ENCODE results near the gene DMXL2.

DNA sequence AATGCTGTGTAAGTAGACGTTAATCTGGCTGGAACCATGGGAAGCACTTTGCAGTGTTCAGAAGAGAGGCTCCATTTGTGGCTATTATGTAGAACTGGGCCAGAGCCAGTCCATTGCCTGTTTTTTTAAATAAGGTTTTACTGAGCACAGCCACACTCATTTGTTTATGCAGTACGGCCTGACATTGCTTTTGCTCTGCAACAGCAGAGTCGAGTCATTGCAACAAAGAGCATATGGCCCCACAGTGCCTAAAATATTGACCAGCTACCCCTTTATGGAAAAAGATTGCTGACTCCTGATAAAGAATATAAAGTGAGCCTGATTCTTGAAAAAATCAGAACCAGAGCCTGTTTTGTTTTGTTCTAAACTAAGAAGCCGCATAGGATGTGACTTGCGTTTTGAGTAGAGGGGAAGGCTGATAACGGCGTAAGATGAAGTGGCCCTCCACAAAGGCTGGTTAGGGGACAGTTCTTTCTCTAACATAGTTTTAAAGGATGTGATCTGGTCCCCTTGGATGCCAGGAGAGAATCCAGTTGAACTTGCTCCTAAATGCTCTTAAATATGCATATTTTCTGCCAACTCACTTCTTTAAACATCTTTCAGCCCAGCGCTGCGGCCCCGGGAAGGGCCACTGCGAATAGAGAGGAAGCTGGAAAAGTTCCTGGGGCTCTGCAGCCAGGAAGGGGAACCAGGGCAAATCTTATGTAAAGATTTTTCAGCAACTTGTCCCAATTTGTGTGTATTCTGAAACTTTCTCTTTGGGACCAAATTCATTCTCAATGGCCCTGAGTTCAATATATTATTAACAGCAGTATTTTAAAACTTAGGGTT, 216.7 kb downstream of the DMXL2 start:
- TF ChIP-seq GATA2 (IDR thresholded peaks at IDR 0.05; ENCODE audit: low read depth, low read length) (no peak), GATA3 (IDR thresholded peaks at IDR 0.05; ENCODE audit: low read depth, low read length) (no peak)
